SK-N-SH (cell line): Measurements from ENCODE around the gene CELSR3. TPM values are rescaled to one million over a fixed set of nuclear protein-coding genes. Genes with fewer than 3 reads are reported as not detected.

Experiments used
- CTCF ChIA-PET: fragments of 300-600, 350-600 bp; formaldehyde crosslinking; extraction: SDS; loops from one replicate; lab custom pipeline; 2021; lab: Yijun Ruan, JAX
- POLR2A ChIA-PET: fragments of 350-600 bp; sonication (Branson Sonifier 250); formaldehyde crosslinking; extraction: SDS; loops from one replicate; lab custom pipeline; 2020; ENCODE audit warnings: antibody characterized with exemption, inconsistent platforms; lab: Yijun Ruan, JAX
- DNase-seq: peaks from one replicate; pipeline ENCODE4 v3.0.0; 2012
- H2AFZ ChIP-seq: fragments of 200-600 bp; sonication (generic); 2 replicates; pipeline ENCODE4 v1.8.1; 2016; ENCODE audit warnings: antibody characterized with exemption, mild to moderate bottlenecking, low read depth
- H3F3A ChIP-seq: fragments of 200-600 bp; sonication (generic); replicated peaks from 2 replicates; pipeline ENCODE3; 2016; ENCODE audit warnings: antibody characterized with exemption, mild to moderate bottlenecking; ENCODE audit not compliant: insufficient read depth
- H3K27ac ChIP-seq, 2 experiments: fragments of 200-500 bp in 1 of 2; fragments of 200-600 bp in 1 of 2; sonication (Bioruptor generic) in 1 of 2; sonication (generic), shearing (Covaris generic) in 1 of 2; 2 replicates each; pipeline versions ENCODE4 v1.5.1 to v1.6.1; 2014 to 2016; ENCODE audit warnings: low read depth in 2 of 2, inconsistent platforms in 1 of 2, low read length in 1 of 2, mild to moderate bottlenecking in 1 of 2, mixed read lengths in 1 of 2
- H3K27me3 ChIP-seq: fragments of 200-600 bp; sonication (generic), shearing (Covaris generic); 2 replicates; pipeline ENCODE4 v1.6.1; 2016; ENCODE audit warnings: mixed run types; ENCODE audit not compliant: insufficient read depth
- H3K36me3 ChIP-seq, 2 experiments: fragments of 200-500 bp in 1 of 2; fragments of 200-600 bp in 1 of 2; sonication (Bioruptor generic) in 1 of 2; sonication (generic) in 1 of 2; replicated peaks in 1 of 2; 2 replicates each; pipeline versions ENCODE3 to v1.5.1; 2014 to 2016; ENCODE audit warnings: low read length in 1 of 2, mild to moderate bottlenecking in 1 of 2; ENCODE audit not compliant: insufficient read depth in 2 of 2, control insufficient read depth in 1 of 2
- H3K4me1 ChIP-seq, 2 experiments: fragments of 200-500 bp in 1 of 2; fragments of 200-600 bp in 1 of 2; sonication (Bioruptor generic) in 1 of 2; sonication (generic), shearing (Covaris generic) in 1 of 2; 2 replicates each; pipeline versions ENCODE4 v1.5.1 to v1.6.1; 2014 to 2016; ENCODE audit warnings: low read depth in 1 of 2, low read length in 1 of 2, mixed run types in 1 of 2; ENCODE audit not compliant: insufficient read depth in 2 of 2, control insufficient read depth in 1 of 2
- H3K4me2 ChIP-seq: fragments of 200-600 bp; sonication (generic), shearing (Covaris generic); 2 replicates; pipeline ENCODE4 v1.6.1; 2017; ENCODE audit warnings: mixed run types
- H3K4me3 ChIP-seq, 2 experiments: fragments of 200-500 bp in 1 of 2; fragments of 200-600 bp in 1 of 2; sonication (Bioruptor generic) in 1 of 2; sonication (generic), shearing (Covaris generic) in 1 of 2; 2 replicates each; pipeline versions ENCODE4 v1.5.1 to v1.8.1; 2014 to 2016; ENCODE audit warnings: low read depth in 2 of 2, inconsistent platforms in 1 of 2, low read length in 1 of 2, mild to moderate bottlenecking in 1 of 2, mixed read lengths in 1 of 2, moderate library complexity in 1 of 2
- H3K79me2 ChIP-seq: fragments of 200-600 bp; sonication (generic); 2 replicates; pipeline ENCODE4 v1.8.1; 2017; ENCODE audit warnings: mild to moderate bottlenecking; ENCODE audit not compliant: insufficient read depth
- H3K9ac ChIP-seq: fragments of 200-600 bp; sonication (generic); 2 replicates; pipeline ENCODE4 v1.6.1; 2017; ENCODE audit warnings: mixed run types
- H3K9me2 ChIP-seq: fragments of 200-600 bp; sonication (generic); 2 replicates; pipeline ENCODE4 v1.6.1; 2017; ENCODE audit warnings: mixed run types
- H3K9me3 ChIP-seq: fragments of 200-600 bp; sonication (generic); 2 replicates; pipeline ENCODE4 v1.6.1; 2017; ENCODE audit warnings: mixed run types, mild to moderate bottlenecking, moderate library complexity
- H4K20me1 ChIP-seq: fragments of 200-600 bp; sonication (generic); 2 replicates; pipeline ENCODE4 v1.6.1; 2017; ENCODE audit warnings: mild to moderate bottlenecking, mixed run types; ENCODE audit not compliant: insufficient read depth
- EZH2phosphoT487 ChIP-seq: fragments of 200-600 bp; sonication (generic); IDR thresholded peaks from 2 replicates; pipeline ENCODE4 v1.6.1; 2017; ENCODE audit warnings: low read depth, mixed run types, mild to moderate bottlenecking, antibody characterized with exemption, moderate library complexity, borderline replicate concordance
- FOXJ3 ChIP-seq: sonication (generic); formaldehyde crosslinking; IDR thresholded peaks from 2 replicates; pipeline ENCODE4 v1.5.1; 2020; ENCODE audit warnings: mild to moderate bottlenecking, missing genetic modification reagents
- FOXM1 ChIP-seq: IDR thresholded peaks from 2 replicates; pipeline ENCODE4 v1.4.0; 2012; ENCODE audit warnings: low read depth, mild to moderate bottlenecking
- GABPA ChIP-seq: IDR thresholded peaks from 2 replicates; pipeline ENCODE4 v1.4.0; 2012; ENCODE audit warnings: low read depth, mild to moderate bottlenecking
- GATA2 ChIP-seq: sonication (generic); formaldehyde crosslinking; IDR thresholded peaks from 2 replicates; pipeline ENCODE4 v1.5.0; 2020; ENCODE audit warnings: mild to moderate bottlenecking, missing genetic modification reagents
- MEF2A ChIP-seq: IDR thresholded peaks from 2 replicates; pipeline ENCODE4 v1.4.0; 2012; ENCODE audit warnings: low read depth, borderline replicate concordance
- MXI1 ChIP-seq: IDR thresholded peaks from 2 replicates; pipeline ENCODE4 v1.6.1; 2012; ENCODE audit warnings: mild to moderate bottlenecking, low read depth, low read length, improper control_type of control experiment
- NFIC ChIP-seq: IDR thresholded peaks from 2 replicates; pipeline ENCODE4 v1.4.0; 2012; ENCODE audit warnings: borderline replicate concordance
- NRF1 ChIP-seq: IDR thresholded peaks from 2 replicates; pipeline ENCODE4 v1.6.1; 2012; ENCODE audit warnings: low read depth, mild to moderate bottlenecking, low read length
- POLR2AphosphoS5 ChIP-seq: IDR thresholded peaks from 2 replicates; pipeline ENCODE4 v1.6.1; 2012; ENCODE audit warnings: low read depth, low read length
- RAD21 ChIP-seq: IDR thresholded peaks from 2 replicates; pipeline ENCODE4 v1.6.1; 2012; ENCODE audit warnings: mild to moderate bottlenecking, low read length
- RCOR1 ChIP-seq: fragments of 150-350 bp; IDR thresholded peaks from 2 replicates; pipeline ENCODE4 v1.6.1; 2017; ENCODE audit warnings: antibody characterized with exemption, low read length
- TCF12 ChIP-seq: IDR thresholded peaks from 2 replicates; pipeline ENCODE4 v1.4.0; 2012
- TEAD4 ChIP-seq: IDR thresholded peaks from 2 replicates; pipeline ENCODE4 v1.4.0; 2012; ENCODE audit warnings: mild to moderate bottlenecking, borderline replicate concordance; ENCODE audit not compliant: insufficient read depth
- WGBS: methylation state at CpG from one replicate; pipeline ENCODE4 v1.1.6; 2017; ENCODE audit warnings: low lambda C conversion rate; 5-methylcytosine and 5-hydroxymethylcytosine counted together
- polyA plus RNA-seq, 3 experiments: library from polyadenylated mRNA; depleted of rRNA; stranded (reverse); fragments of >200 nt; gene quantifications; 2 replicates each; pipeline ENCODE4 v1.2.3, GENCODE V29; 2012
- TF ChIP-seq, protein P1 (sequence below): IDR thresholded peaks from 2 replicates; pipeline ENCODE4 v1.4.0; 2012; ENCODE audit warnings: low read depth, borderline replicate concordance
- TF ChIP-seq, protein P2 (sequence below): IDR thresholded peaks from 2 replicates; pipeline ENCODE4; 2012
- TF ChIP-seq, protein P3 (sequence below): fragments of 150-350 bp; IDR thresholded peaks from 2 replicates; pipeline ENCODE4 v1.6.1; 2016; ENCODE audit warnings: mild to moderate bottlenecking, low read depth, low read length

Gene CELSR3
- polyA plus RNA-seq, 1 of the 3 experiments (the other 2 are of a cell fraction) = 11.7 TPM

DNA sequence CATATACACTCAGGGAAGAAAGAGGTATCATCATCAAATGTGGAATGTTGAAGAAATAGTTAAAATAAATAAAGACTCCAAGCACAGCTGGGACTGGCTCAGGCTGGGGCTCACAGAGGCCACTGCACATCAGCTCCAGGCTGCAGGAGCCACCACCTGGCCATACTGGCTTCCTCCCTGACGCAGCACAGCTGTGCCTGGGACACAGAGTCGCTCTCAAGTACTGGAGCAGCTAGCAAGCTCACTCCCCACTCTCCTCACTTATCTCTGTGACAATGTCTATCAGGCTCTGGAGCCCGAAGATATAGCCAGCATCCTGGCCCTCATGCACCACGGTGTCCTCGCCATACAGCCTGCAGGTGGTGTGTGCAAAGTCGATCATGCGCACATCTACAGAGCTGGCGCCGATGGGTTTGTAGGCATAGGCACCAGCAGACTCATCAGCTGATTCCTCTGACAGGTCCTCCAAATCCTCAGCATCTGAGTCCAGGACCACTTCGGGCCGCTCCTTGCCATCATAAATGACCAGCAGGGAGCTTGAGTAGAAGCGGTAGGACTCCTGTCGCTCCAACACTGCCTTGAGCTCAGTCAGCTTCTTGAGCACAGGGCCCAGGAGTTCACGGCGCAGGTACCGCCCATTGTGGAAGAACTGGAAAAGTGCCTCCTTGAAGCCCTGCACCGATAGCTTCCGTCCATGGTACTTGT, 25.5 kb upstream of the CELSR3 start:
- Histone ChIP-seq H3K79me2 (peaks cover 54% of the 10 kb centered on the region), H3K9me2 (no peaks in the 10 kb centered on the region), H3K27ac (no peak overlapping the region; a peak in 1 of 4 replicates), H3K4me2 (no peak overlapping the region), H3K27me3 (no peaks in the 10 kb centered on the region), H3K9me3 (no peaks in the 10 kb centered on the region), H3K4me1 (peaks cover 16 to 39% of the 10 kb centered on the region in 2 experiments), H3F3A (peaks cover 33% of the 10 kb centered on the region), H2AFZ (no peak overlapping the region), H3K36me3 (peaks cover 41 to 54% of the 10 kb centered on the region in 2 experiments), H4K20me1 (peaks cover 51% of the 10 kb centered on the region), H3K4me3 (no peak overlapping the region), H3K9ac (no peak overlapping the region)
- TF ChIP-seq TEAD4 = no peak
- TF ChIP-seq TCF12 = no peak
- TF ChIP-seq RCOR1 = no peak
- TF ChIP-seq POLR2AphosphoS5 = no peak; the same call in 1 of the 2 replicates
- no peak for TF ChIP-seq NFIC
- TF ChIP-seq MEF2A = no peak
- no peak for TF ChIP-seq RAD21
- TF ChIP-seq, protein P1, sequence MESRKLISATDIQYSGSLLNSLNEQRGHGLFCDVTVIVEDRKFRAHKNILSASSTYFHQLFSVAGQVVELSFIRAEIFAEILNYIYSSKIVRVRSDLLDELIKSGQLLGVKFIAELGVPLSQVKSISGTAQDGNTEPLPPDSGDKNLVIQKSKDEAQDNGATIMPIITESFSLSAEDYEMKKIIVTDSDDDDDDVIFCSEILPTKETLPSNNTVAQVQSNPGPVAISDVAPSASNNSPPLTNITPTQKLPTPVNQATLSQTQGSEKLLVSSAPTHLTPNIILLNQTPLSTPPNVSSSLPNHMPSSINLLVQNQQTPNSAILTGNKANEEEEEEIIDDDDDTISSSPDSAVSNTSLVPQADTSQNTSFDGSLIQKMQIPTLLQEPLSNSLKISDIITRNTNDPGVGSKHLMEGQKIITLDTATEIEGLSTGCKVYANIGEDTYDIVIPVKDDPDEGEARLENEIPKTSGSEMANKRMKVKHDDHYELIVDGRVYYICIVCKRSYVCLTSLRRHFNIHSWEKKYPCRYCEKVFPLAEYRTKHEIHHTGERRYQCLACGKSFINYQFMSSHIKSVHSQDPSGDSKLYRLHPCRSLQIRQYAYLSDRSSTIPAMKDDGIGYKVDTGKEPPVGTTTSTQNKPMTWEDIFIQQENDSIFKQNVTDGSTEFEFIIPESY = no peak
- TF ChIP-seq, protein P2, sequence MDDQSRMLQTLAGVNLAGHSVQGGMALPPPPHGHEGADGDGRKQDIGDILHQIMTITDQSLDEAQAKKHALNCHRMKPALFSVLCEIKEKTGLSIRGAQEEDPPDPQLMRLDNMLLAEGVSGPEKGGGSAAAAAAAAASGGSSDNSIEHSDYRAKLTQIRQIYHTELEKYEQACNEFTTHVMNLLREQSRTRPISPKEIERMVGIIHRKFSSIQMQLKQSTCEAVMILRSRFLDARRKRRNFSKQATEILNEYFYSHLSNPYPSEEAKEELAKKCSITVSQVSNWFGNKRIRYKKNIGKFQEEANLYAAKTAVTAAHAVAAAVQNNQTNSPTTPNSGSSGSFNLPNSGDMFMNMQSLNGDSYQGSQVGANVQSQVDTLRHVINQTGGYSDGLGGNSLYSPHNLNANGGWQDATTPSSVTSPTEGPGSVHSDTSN = no peak
- TF ChIP-seq MXI1 = no peak
- TF ChIP-seq EZH2phosphoT487 = no peak
- no peak for TF ChIP-seq NRF1
- ChIA-PET CTCF (interaction anchor here (1.0 to 2.9 kb wide), 6 partner anchors 10 to 334 kb away, joined by 3 to 17 read pairs (median 4); partner anchors contain the start of genes CELSR3 and NDUFAF3), POLR2A (interaction anchor here (1.1 kb wide), 1 partner anchor 29 kb away, joined by 4 read pairs; the partner anchor contains the start of gene IP6K2)
- 94% methylated on average over 15 of the region's 18 CpGs for WGBS
- no peak for DNase-seq

DNA sequence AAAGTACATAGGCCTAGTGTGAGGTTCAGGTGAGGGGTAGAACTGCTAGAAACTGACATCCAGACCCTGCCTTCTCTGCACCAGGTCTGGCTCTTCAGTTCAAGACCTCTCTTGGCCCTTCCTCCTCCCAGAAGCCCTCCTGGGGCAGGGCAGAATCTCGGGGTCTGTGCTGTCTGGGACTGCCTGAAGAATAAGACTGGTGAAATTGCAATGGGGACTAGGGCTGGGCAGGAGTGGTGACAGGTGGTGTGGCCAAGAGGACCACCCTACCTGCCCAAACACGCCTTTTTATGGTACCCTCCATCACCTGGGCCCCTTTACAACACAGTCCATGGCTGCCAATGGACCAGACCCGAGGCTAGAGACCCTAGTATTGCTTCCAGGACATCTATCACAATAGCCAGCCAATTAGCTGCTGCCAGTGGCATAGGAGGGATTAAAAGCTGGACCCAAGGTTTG, 24.6 kb upstream of the CELSR3 start:
- POLR2A ChIA-PET = no interaction called here
- peaks cover 48% of the 10 kb centered on the region for H3K79me2 ChIP-seq
- DNase-seq = no peak
- H3F3A ChIP-seq = peaks cover 26% of the 10 kb centered on the region
- no peak overlapping the region for H3K4me3 ChIP-seq
- no peak overlapping the region for H3K27ac ChIP-seq
- no peak overlapping the region for H2AFZ ChIP-seq
- TF ChIP-seq, protein P3, sequence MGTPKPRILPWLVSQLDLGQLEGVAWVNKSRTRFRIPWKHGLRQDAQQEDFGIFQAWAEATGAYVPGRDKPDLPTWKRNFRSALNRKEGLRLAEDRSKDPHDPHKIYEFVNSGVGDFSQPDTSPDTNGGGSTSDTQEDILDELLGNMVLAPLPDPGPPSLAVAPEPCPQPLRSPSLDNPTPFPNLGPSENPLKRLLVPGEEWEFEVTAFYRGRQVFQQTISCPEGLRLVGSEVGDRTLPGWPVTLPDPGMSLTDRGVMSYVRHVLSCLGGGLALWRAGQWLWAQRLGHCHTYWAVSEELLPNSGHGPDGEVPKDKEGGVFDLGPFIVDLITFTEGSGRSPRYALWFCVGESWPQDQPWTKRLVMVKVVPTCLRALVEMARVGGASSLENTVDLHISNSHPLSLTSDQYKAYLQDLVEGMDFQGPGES = no peak
- no peak for TF ChIP-seq TCF12
- TF ChIP-seq GABPA = no peak
- TF ChIP-seq GATA2 (CRISPR knock-in tag) = no peak
- TF ChIP-seq EZH2phosphoT487 = no peak
- no peak for TF ChIP-seq FOXJ3
- no peak for TF ChIP-seq FOXM1
- H3K9me3 ChIP-seq = no peaks in the 10 kb centered on the region
- no peaks in the 10 kb centered on the region for H3K27me3 ChIP-seq
- H3K36me3 ChIP-seq = peaks cover 33 to 46% of the 10 kb centered on the region in 2 experiments
- CTCF ChIA-PET = interaction anchor here (0.9 to 2.9 kb wide), 14 partner anchors 11 to 335 kb away, joined by 3 to 20 read pairs (median 4); partner anchors contain the start of genes CELSR3, IP6K2, NDUFAF3 and SLC26A6
- H3K4me2 ChIP-seq = no peak overlapping the region
- H4K20me1 ChIP-seq = peaks cover 46% of the 10 kb centered on the region
- WGBS = 42% methylated on average over 3 of the region's 3 CpGs
- H3K9ac ChIP-seq = no peak overlapping the region
- H3K4me1 ChIP-seq = peaks cover 20 to 47% of the 10 kb centered on the region in 2 experiments
- H3K9me2 ChIP-seq = no peaks in the 10 kb centered on the region
